Chondrocyte (in vitro differentiated cells): ENCODE results near the gene TGFBRAP1. TPM values are rescaled to one million over a fixed set of nuclear protein-coding genes. Genes with fewer than 3 reads are reported as not detected.
A peak's percentile ranks its signal among the peaks of the same experiment; 100 is the strongest.

Experiments used
- DNase-seq: peaks from one replicate; pipeline ENCODE4 v3.0.0; 2021; ENCODE audit warnings: mixed read lengths, low spot score
- H3K27ac Mint-ChIP-seq: one replicate; pipeline ENCODE4 v1.8.0; 2021; ENCODE audit warnings: mild to moderate bottlenecking, moderate library complexity, mixed read lengths; ENCODE audit not compliant: unreplicated experiment
- H3K27me3 Mint-ChIP-seq: 2 replicates; pipeline ENCODE4 v1.8.0; 2021; ENCODE audit warnings: low read depth, mixed read lengths
- H3K36me3 Mint-ChIP-seq: 2 replicates; pipeline ENCODE4 v1.8.0; 2021; ENCODE audit warnings: low read depth, mixed read lengths
- H3K4me1 Mint-ChIP-seq: 2 replicates; pipeline ENCODE4 v1.8.0; 2021; ENCODE audit warnings: low read depth, mild to moderate bottlenecking, mixed read lengths
- H3K4me3 Mint-ChIP-seq: one replicate; pipeline ENCODE4 v1.8.0; 2021; ENCODE audit warnings: mild to moderate bottlenecking, moderate library complexity, mixed read lengths; ENCODE audit not compliant: unreplicated experiment
- H3K9me3 Mint-ChIP-seq: 2 replicates; pipeline ENCODE4 v1.8.0; 2021; ENCODE audit warnings: low read depth, mixed read lengths
- CTCF ChIP-seq: fragments of 200-600 bp; sonication (generic); IDR thresholded peaks from 2 replicates; pipeline ENCODE4 v1.5.0; 2021; ENCODE audit warnings: antibody characterized with exemption, mild to moderate bottlenecking, moderate library complexity
- total RNA-seq: library from RNA; stranded (reverse); gene quantifications from 3 replicates; pipeline ENCODE4 v1.2.1, GENCODE V29; 2021

The TGFBRAP1 gene
- total RNA-seq, 1 donor from 2014 or later: 18.3 TPM

GRCh38 chr2:105376010-105376409 is 46.5 kb upstream of the TGFBRAP1 start:
- peaks cover 92% of the 10 kb centered on the region for H3K4me1 Mint-ChIP-seq

GRCh38 chr2:105375001-105375561 is 45.5 kb upstream of the TGFBRAP1 start:
- H3K27ac Mint-ChIP-seq: peak overlapping the region; percentile 24
- no peaks in the 10 kb centered on the region for H3K27me3 Mint-ChIP-seq
- peak; percentile 14 for DNase-seq
- H3K9me3 Mint-ChIP-seq: no peaks in the 10 kb centered on the region
- H3K4me1 Mint-ChIP-seq: peaks cover 89% of the 10 kb centered on the region
- TF ChIP-seq CTCF: no peak
- no peak overlapping the region for H3K4me3 Mint-ChIP-seq
- peaks cover 44% of the 10 kb centered on the region for H3K36me3 Mint-ChIP-seq

More at GRCh38 chr2:105376010-105376409, 46.5 kb upstream of the TGFBRAP1 start:
- H3K4me3 Mint-ChIP-seq: no peak overlapping the region
- no peaks in the 10 kb centered on the region for H3K27me3 Mint-ChIP-seq
- DNase-seq: peak; percentile 32
- TF ChIP-seq CTCF: no peak
- peak overlapping the region; percentile 70 for H3K27ac Mint-ChIP-seq
- H3K9me3 Mint-ChIP-seq: no peaks in the 10 kb centered on the region
- peaks cover 43% of the 10 kb centered on the region for H3K36me3 Mint-ChIP-seq

- H3K27me3 Mint-ChIP-seq: no peaks in the 10 kb centered on the region
- no peak overlapping the region for H3K4me3 Mint-ChIP-seq
- no peaks in the 10 kb centered on the region for H3K9me3 Mint-ChIP-seq
- peaks cover 86% of the 10 kb centered on the region for H3K4me1 Mint-ChIP-seq
- peak overlapping the region; percentile 59 for H3K27ac Mint-ChIP-seq
- DNase-seq: peak; percentile 69
- H3K36me3 Mint-ChIP-seq: peaks cover 49% of the 10 kb centered on the region
- TF ChIP-seq CTCF: no peak
Observed at GRCh38 chr2:105373895-105374401, 44.4 kb upstream of the TGFBRAP1 start.

- Mint-ChIP-seq H3K27me3 (no peaks in the 10 kb centered on the region), H3K9me3 (no peaks in the 10 kb centered on the region), H3K36me3 (peaks cover 51% of the 10 kb centered on the region), H3K4me3 (no peak overlapping the region), H3K27ac (peak overlapping the region; percentile 43), H3K4me1 (peaks cover 82% of the 10 kb centered on the region)
- no peak for TF ChIP-seq CTCF
- peak; percentile 61 for DNase-seq
Observed at GRCh38 chr2:105373344-105373781, 43.8 kb upstream of the TGFBRAP1 start.

GRCh38 chr2:105371810-105372209 is 42.3 kb upstream of the TGFBRAP1 start:
- Mint-ChIP-seq H3K36me3 (peaks cover 52% of the 10 kb centered on the region), H3K9me3 (no peaks in the 10 kb centered on the region), H3K4me1 (peaks cover 67% of the 10 kb centered on the region), H3K27ac (no peak overlapping the region), H3K4me3 (no peak overlapping the region), H3K27me3 (no peaks in the 10 kb centered on the region)
- DNase-seq: peak; percentile 24
- no peak for TF ChIP-seq CTCF
